ENCODE measurements around the gene DPCD.

DNA sequence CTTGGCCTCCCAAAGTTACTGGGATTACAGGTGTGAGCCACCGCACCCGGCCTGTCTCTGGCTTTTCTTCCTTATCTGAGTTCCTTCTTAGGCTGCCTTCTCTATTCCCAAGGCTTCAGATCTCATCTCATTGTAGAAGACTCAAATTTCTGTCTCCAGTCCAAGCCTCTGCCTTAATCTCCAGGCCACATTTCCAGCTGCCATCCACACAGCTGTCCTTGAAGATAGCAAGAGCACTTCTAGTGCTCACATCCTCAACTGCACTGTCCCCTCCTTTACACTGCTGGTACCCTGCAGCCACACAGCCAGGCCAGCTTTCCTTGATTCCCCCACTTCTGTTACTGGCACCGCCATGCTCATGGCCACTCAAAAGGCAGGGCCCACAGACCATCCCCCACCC, 35.7 kb upstream of the DPCD start:
- TF ChIP-seq, protein P1, sequence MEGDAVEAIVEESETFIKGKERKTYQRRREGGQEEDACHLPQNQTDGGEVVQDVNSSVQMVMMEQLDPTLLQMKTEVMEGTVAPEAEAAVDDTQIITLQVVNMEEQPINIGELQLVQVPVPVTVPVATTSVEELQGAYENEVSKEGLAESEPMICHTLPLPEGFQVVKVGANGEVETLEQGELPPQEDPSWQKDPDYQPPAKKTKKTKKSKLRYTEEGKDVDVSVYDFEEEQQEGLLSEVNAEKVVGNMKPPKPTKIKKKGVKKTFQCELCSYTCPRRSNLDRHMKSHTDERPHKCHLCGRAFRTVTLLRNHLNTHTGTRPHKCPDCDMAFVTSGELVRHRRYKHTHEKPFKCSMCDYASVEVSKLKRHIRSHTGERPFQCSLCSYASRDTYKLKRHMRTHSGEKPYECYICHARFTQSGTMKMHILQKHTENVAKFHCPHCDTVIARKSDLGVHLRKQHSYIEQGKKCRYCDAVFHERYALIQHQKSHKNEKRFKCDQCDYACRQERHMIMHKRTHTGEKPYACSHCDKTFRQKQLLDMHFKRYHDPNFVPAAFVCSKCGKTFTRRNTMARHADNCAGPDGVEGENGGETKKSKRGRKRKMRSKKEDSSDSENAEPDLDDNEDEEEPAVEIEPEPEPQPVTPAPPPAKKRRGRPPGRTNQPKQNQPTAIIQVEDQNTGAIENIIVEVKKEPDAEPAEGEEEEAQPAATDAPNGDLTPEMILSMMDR (IDR thresholded peaks at IDR 0.05), result no peak
- TF ChIP-seq POLR2A (IDR thresholded peaks at IDR 0.05), result no peak
